Mesenteric fat pad (tissue), 1 donor: ENCODE results near the gene RNF32. TPM values are rescaled to one million over a fixed set of nuclear protein-coding genes. Genes with fewer than 3 reads are reported as not detected.
"Not testable (repeated sequence)": the region's sequence is repeated elsewhere in the genome, so short reads cannot be mapped to it uniquely, and the experiment has no call there.

ENCODE experiments used
- DNase-seq: peaks from one replicate; pipeline ENCODE4 v3.0.0-alpha.2; 2020; ENCODE audit warnings: low spot score
- total RNA-seq: library from RNA; stranded (reverse); fragmentation: NEBNext Ultra II Directional; extraction: Animal tissue kit (Norgen Biotek cat#: 25700); gene quantifications from one replicate; pipeline ENCODE4 v1.2.1, GENCODE V29; 2021
- donor health status: DM: yes; HTN: yes; CAD: no.

Gene RNF32
- total RNA-seq, 1 donor from 2014 or later = not detected

- DNase-seq = no peak
These were observed 443 bp downstream of the RNF32 start for GRCh38 chr7:156640949-156641485.

- DNase-seq = no peak
These were observed 1.9 kb downstream of the RNF32 start for GRCh38 chr7:156642306-156643045.

GRCh38 chr7:156647330-156647729 is 6.8 kb downstream of the RNF32 start:
- DNase-seq = not testable (repeated sequence)

GRCh38 chr7:156650042-156650441 is 9.5 kb downstream of the RNF32 start:
- no peak for DNase-seq

- no peak for DNase-seq
These were observed 10.9 kb downstream of the RNF32 start for GRCh38 chr7:156651474-156651873.

- DNase-seq = no peak
These were observed 12.5 kb downstream of the RNF32 start for GRCh38 chr7:156652886-156653568.

- DNase-seq = no peak
These were observed 14.1 kb downstream of the RNF32 start for GRCh38 chr7:156654511-156655234.

GRCh38 chr7:156655251-156655650 is 14.7 kb downstream of the RNF32 start:
- DNase-seq = no peak

- no peak for DNase-seq
These were observed 15.4 kb downstream of the RNF32 start for GRCh38 chr7:156655983-156656382.

- no peak for DNase-seq
These were observed 16.0 kb downstream of the RNF32 start for GRCh38 chr7:156656598-156656997.

GRCh38 chr7:156657681-156658080 is 17.1 kb downstream of the RNF32 start:
- no peak for DNase-seq

- no peak for DNase-seq
These were observed 18.6 kb downstream of the RNF32 start for GRCh38 chr7:156659203-156659602.

- DNase-seq = no peak
These were observed 19.4 kb downstream of the RNF32 start for GRCh38 chr7:156659961-156660360.

- no peak for DNase-seq
These were observed 21.1 kb downstream of the RNF32 start for GRCh38 chr7:156661637-156662036.

GRCh38 chr7:156662277-156662676 is 21.7 kb downstream of the RNF32 start:
- DNase-seq = no peak

GRCh38 chr7:156665101-156665500 is 24.5 kb downstream of the RNF32 start:
- no peak for DNase-seq

- DNase-seq = no peak
These were observed 26.0 kb downstream of the RNF32 start for GRCh38 chr7:156666368-156667109.

- DNase-seq = no peak
These were observed 26.5 kb downstream of the RNF32 start for GRCh38 chr7:156667110-156667426.

GRCh38 chr7:156668130-156668741 is 27.7 kb downstream of the RNF32 start:
- DNase-seq = no peak

- no peak for DNase-seq
These were observed 28.7 kb downstream of the RNF32 start for GRCh38 chr7:156669035-156669828.
